Activated naive CD4-positive, alpha-beta T cell treated with anti-CD3 and anti-CD28 coated beads, Interleukin-2, amount 50 U/mL, for 16 hours (primary cell): Measurements from ENCODE around the gene CCDC169.
"Not testable (repeated sequence)": the region's sequence is repeated elsewhere in the genome, so short reads cannot be mapped to it uniquely, and the experiment has no call there.

Experiments
- DNase-seq: peaks from one replicate; pipeline ENCODE4 v3.0.0-alpha.2; 2020

Gene CCDC169

GRCh38 chr13:36297366-36298338 lies at the start of gene CCDC169:
CCDC169 (minus strand) TSS chr13:36297814; CDS start chr13:36297719, 95 bp downstream.
- peak; percentile 67 for DNase-seq

GRCh38 chr13:36346222-36347083 lies 48.8 kb upstream of the CCDC169 start, which contains the start of gene SPART:
SPART (minus strand) TSS chr13:36346394; CDS start chr13:36335830, 10,564 bp downstream.
- peak; percentile 90 for DNase-seq

GRCh38 chr13:36345438-36346221 lies 48.0 kb upstream of the CCDC169 start:
- DNase-seq: peak; percentile 42

- DNase-seq: no peak
Measured at GRCh38 chr13:36344886-36345437, 47.3 kb upstream of the CCDC169 start.

GRCh38 chr13:36344173-36344572 lies 46.6 kb upstream of the CCDC169 start:
- DNase-seq: no peak

- DNase-seq: no peak
Measured at GRCh38 chr13:36343766-36344165, 46.2 kb upstream of the CCDC169 start.

- no peak for DNase-seq
Measured at GRCh38 chr13:36342715-36343114, 45.1 kb upstream of the CCDC169 start.

- no peak for DNase-seq
Measured at GRCh38 chr13:36341718-36342117, 44.1 kb upstream of the CCDC169 start.

GRCh38 chr13:36339600-36340155 lies 42.1 kb upstream of the CCDC169 start:
- DNase-seq: no peak

- DNase-seq: no peak
Measured at GRCh38 chr13:36337938-36338641, 40.5 kb upstream of the CCDC169 start.

GRCh38 chr13:36332986-36333385 lies 35.4 kb upstream of the CCDC169 start:
- DNase-seq: no peak

- not testable (repeated sequence) for DNase-seq
Measured at GRCh38 chr13:36332255-36332654, 34.6 kb upstream of the CCDC169 start.

GRCh38 chr13:36331280-36331679 lies 33.7 kb upstream of the CCDC169 start:
- DNase-seq: no peak

- no peak for DNase-seq
Measured at GRCh38 chr13:36329361-36329760, 31.7 kb upstream of the CCDC169 start.

GRCh38 chr13:36328821-36329220 lies 31.2 kb upstream of the CCDC169 start:
- DNase-seq: no peak

GRCh38 chr13:36325912-36326311 lies 28.3 kb upstream of the CCDC169 start:
- no peak for DNase-seq

- not testable (repeated sequence) for DNase-seq
Measured at GRCh38 chr13:36324881-36325280, 27.3 kb upstream of the CCDC169 start.

GRCh38 chr13:36323951-36324566 lies 26.4 kb upstream of the CCDC169 start:
- no peak for DNase-seq

GRCh38 chr13:36323408-36323807 lies 25.8 kb upstream of the CCDC169 start:
- DNase-seq: no peak

- DNase-seq: not testable (repeated sequence)
Measured at GRCh38 chr13:36319793-36320192, 22.2 kb upstream of the CCDC169 start.
